Thymus (tissue), 14 donors: ENCODE measurements around the gene GAREM1. TPM values are rescaled to one million over a fixed set of nuclear protein-coding genes. Genes with fewer than 3 reads are reported as not detected.
"Not testable (repeated sequence)": the region's sequence is repeated elsewhere in the genome, so short reads cannot be mapped to it uniquely, and the experiment has no call there.

Source experiments
- DNase-seq, 9 donors: peaks; one replicate each; pipeline ENCODE4 v3.0.0-alpha.2; 2013; ENCODE audit warnings: low spot score in 9 of 9, low read depth in 6 of 9, missing footprints in 1 of 9
- H3K27ac ChIP-seq, 2 donors: one replicate each; pipeline ENCODE4 v1.5.1; 2013; ENCODE audit warnings: control low read depth in 1 of 2, low read depth in 1 of 2, low read length in 1 of 2, mild to moderate bottlenecking in 1 of 2, moderate library complexity in 1 of 2
- H3K27me3 ChIP-seq, 2 donors: one replicate each; pipeline ENCODE4 v1.5.1; 2013; ENCODE audit warnings: low read length in 1 of 2; ENCODE audit not compliant: control insufficient read depth in 2 of 2, insufficient read depth in 1 of 2
- H3K36me3 ChIP-seq, 2 donors: one replicate each; pipeline ENCODE4 v1.5.1; 2013; ENCODE audit warnings: low read length in 1 of 2, mild to moderate bottlenecking in 1 of 2, moderate library complexity in 1 of 2; ENCODE audit not compliant: control insufficient read depth in 2 of 2, insufficient read depth in 2 of 2
- H3K4me1 ChIP-seq, 2 donors: one replicate each; pipeline ENCODE4 v1.5.1; 2013; ENCODE audit warnings: low read length in 2 of 2; ENCODE audit not compliant: control insufficient read depth in 2 of 2, insufficient read depth in 2 of 2
- H3K4me3 ChIP-seq, 2 donors: one replicate each; pipeline ENCODE4 v1.5.1; 2013; ENCODE audit warnings: low read length in 2 of 2, control low read depth in 1 of 2, mild to moderate bottlenecking in 1 of 2
- H3K9me3 ChIP-seq, 2 donors: one replicate each; pipeline ENCODE4 v1.5.1; 2013; ENCODE audit warnings: low read length in 1 of 2, mild to moderate bottlenecking in 1 of 2; ENCODE audit not compliant: control insufficient read depth in 2 of 2, insufficient read depth in 1 of 2
- WGBS: extraction: QIAGEN DNeasy Blood & Tissue Kit; methylation state at CpG from one replicate; pipeline ENCODE4 v1.1.7; 2013; 5-methylcytosine and 5-hydroxymethylcytosine counted together
- long read RNA-seq, 10 donors: transcript quantifications; one replicate each; lab custom pipeline, GENCODE V29; 2026
- polyA plus RNA-seq: library from polyadenylated mRNA; stranded (reverse); fragments of 200-250 nt; gene quantifications from one replicate; pipeline ENCODE4 v1.2.3, GENCODE V29; 2013
- total RNA-seq: library from RNA; stranded (reverse); fragments of 120-200 nt; gene quantifications from one replicate; pipeline ENCODE4 v1.2.4, GENCODE V29; 2013
- donor health status: healthy.

Gene GAREM1
- 0.57 TPM for total RNA-seq
- polyA plus RNA-seq: 1.5 TPM
- long read RNA-seq, donor 1: 0 reads
- long read RNA-seq, donor 2, partial matches to known transcripts: 198 of 220 reads
- long read RNA-seq, donor 2, other reads (novel, unspliced or antisense): 22 of 220 reads
- long read RNA-seq, donor 3, partial matches to known transcripts: 148 of 148 reads
- long read RNA-seq, donor 3, other reads (novel, unspliced or antisense): 0 of 148 reads
- long read RNA-seq, donor 4, partial matches to known transcripts: 97 of 107 reads
- long read RNA-seq, donor 4, other reads (novel, unspliced or antisense): 10 of 107 reads
- long read RNA-seq, donor 5: 0 reads
- long read RNA-seq, donor 6, partial matches to known transcripts: 73 of 90 reads
- long read RNA-seq, donor 6, other reads (novel, unspliced or antisense): 17 of 90 reads
- long read RNA-seq, donor 7, partial matches to known transcripts: 18 of 30 reads
- long read RNA-seq, donor 7, other reads (novel, unspliced or antisense): 12 of 30 reads
- long read RNA-seq, donor 8, partial matches to known transcripts: 21 of 21 reads
- long read RNA-seq, donor 8, other reads (novel, unspliced or antisense): 0 of 21 reads
- long read RNA-seq, donor 9: 0 reads
- long read RNA-seq, donor 10: 0 reads

DNA sequence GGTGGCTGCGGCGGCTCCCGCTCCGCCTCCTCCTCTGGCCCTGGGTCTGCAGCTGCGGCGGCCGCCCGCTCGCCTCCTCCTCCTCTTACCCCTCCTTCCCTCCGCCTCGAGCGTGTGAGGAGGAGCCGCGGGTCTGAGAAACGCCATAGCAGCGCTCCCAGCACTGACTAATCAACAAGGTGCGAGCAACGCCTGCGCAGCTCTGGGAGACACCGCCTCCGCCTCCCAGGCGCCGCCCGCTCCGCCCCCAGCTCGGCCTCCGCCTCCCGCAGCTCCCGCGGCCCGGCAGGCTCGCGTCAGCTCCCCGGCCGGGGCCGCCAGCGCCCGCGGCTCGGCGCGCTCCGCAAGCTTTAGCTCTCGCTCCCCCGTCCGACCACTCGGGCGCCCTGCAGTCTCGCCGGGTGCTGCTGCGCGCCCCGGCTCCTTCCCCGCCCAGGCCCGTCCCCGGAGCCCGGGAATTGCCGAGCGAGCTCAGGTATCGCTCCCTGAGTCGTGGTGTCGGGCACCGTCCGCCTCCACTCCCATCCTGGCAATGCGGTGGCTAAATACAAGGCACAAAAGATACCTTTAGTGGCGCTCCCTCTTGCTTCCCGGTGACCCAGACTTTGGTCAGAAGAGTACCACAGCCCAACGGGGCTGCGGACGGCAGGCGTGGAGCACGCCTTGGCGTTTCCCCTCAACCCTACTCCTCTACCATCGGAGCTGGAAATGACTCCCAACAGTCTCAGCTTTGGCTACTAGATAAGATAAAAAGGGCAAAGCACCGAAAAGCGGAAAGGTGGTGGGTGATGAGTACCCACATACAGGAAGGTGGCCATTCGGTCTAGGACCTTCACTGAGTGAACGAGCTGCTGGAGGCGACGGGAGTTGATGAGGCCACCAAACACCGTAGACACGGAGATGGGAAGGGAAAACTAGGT lies at the start of gene GAREM1:
Gene GAREM1 (minus strand): TSS at position 169 of the 920 bp plus-strand sequence. CDS start 454 bp downstream, outside the sequence.
- peak; percentile 37 to 86 (median 59) for DNase-seq
- Histone ChIP-seq H3K9me3 (peaks cover 0 to 5% of the 10 kb centered on the region in 2 donors), H3K4me3 (peak within 1 kb of the TSS; percentile 14 to 54), H3K4me1 (peaks cover 0 to 15% of the 10 kb centered on the region in 2 donors), H3K27ac (peak within 1 kb of the TSS in 1 of 2 donors; percentile 18), H3K27me3 (peaks cover 43 to 52% of the 10 kb centered on the region in 2 donors), H3K36me3 (no peaks in the 10 kb centered on the region)
- 1% methylated on average over 82 of the region's 82 CpGs for WGBS

DNA sequence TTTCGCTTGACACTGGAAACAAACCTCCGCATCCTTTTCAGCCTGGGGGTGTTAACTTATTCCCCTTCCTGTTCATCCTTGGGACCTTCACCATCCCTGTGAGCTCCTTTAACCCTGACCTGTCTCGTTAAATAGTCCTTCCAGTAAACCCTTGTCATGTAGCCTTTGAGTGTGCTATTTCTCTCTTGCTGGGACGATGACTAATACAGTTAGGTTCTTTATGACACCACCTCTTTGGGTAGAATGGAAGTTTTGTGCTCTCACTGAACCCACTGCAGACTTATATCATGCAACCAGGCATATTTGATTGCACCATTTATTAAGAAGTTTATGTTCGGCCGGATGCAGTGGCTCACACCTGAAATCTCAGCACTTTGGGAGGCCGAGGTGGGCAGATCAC lies 40.5 kb upstream of the GAREM1 start:
- Histone ChIP-seq H3K4me1 (no peaks in the 10 kb centered on the region), H3K9me3 (no peaks in the 10 kb centered on the region), H3K36me3 (no peaks in the 10 kb centered on the region), H3K4me3 (no peak overlapping the region), H3K27me3 (no peaks in the 10 kb centered on the region), H3K27ac (no peak overlapping the region)
- DNase-seq: no peak
- 95% methylated on average over 7 of the region's 7 CpGs for WGBS

DNA sequence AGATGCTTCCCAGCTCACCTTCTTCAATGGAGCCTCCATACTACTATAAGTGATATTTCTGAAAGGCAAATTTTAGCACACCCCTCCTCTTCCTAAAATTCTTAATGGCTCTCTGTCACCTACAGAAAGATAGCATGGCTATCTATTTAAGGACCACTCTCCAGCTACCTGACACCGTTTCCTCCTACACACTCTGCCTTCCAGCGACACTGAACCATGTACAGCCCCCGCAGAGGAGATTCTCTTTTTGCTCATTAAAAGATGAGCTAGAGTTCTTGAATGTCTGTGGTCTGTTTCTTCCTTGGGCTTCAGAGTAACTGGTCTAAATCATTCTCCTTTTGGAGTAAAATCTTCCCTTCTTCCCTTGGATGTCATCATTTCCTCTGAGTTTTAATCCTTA lies 38.4 kb upstream of the GAREM1 start:
- Histone ChIP-seq H3K4me3 (no peak overlapping the region), H3K27me3 (no peaks in the 10 kb centered on the region), H3K4me1 (no peaks in the 10 kb centered on the region), H3K9me3 (no peaks in the 10 kb centered on the region), H3K36me3 (no peaks in the 10 kb centered on the region), H3K27ac (no peak overlapping the region)
- 93% methylated on average over 3 of the region's 3 CpGs for WGBS
- no peak for DNase-seq

DNA sequence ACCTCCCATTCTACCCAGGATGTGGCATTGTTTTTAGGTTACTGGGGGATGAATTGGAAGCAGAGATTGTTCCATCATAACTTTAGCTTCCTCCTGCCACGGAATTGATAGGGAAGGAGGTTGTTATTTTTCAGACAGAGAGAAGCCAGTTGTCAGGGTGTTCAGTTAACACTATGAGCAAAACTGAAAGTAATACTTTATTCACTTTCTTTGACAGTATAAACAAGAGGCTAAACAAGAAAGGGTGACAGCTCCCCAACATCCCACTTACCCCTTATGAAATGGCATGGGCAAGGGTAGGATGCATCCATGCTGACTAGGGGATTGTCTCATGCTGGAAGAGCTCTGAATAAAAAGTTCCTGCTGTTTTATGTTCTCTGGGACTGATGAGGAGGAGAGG lies 36.4 kb upstream of the GAREM1 start:
- H3K4me1 ChIP-seq: no peaks in the 10 kb centered on the region
- DNase-seq: no peak
- no peak overlapping the region for H3K4me3 ChIP-seq
- no peaks in the 10 kb centered on the region for H3K36me3 ChIP-seq
- no peaks in the 10 kb centered on the region for H3K27me3 ChIP-seq
- 60% methylated on average over 1 of the region's 1 CpG for WGBS
- H3K27ac ChIP-seq: no peak overlapping the region
- no peaks in the 10 kb centered on the region for H3K9me3 ChIP-seq

DNA sequence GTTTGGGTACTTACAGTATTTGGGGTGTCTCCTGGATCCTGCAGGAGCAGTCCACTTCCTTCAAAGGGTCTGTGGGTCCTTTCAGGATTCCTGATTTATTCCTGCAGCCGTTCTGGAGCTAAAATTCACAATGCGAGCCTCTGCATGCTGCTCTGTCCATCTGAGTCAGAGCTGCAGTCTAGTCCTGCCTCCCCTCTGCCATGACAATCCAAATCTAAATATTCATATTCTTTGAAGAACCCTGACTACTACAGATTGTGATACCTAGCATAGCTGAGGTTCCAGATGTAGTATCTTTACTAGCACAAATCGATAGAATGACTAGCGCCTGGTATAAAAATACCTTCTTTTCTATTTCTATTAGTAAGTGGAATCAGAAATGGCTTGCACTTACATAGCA lies 31.3 kb upstream of the GAREM1 start:
- Histone ChIP-seq H3K27me3 (no peaks in the 10 kb centered on the region), H3K27ac (no peak overlapping the region), H3K9me3 (no peaks in the 10 kb centered on the region), H3K36me3 (no peaks in the 10 kb centered on the region), H3K4me3 (no peak overlapping the region), H3K4me1 (no peaks in the 10 kb centered on the region)
- WGBS: 94% methylated on average over 4 of the region's 4 CpGs
- DNase-seq: no peak

DNA sequence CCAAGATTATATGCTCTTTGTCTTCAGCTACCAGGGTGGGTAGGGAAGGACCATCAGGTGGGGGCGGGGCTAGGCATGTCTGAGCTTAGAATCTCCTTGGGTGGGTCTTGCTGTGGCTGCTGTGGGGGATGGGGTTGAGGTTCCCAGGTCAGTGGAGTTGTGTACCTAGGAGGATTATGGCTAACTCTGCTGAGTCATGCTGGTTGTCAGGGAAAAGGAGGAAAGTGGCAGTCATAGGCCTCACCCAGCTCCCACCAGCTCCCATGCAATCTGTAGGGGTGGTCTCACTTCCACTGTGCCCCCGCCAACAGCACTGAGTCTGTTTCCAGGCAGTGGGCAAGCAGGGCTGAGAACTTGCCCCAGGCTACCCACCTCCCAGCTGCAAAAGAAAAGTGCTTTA lies 30.6 kb upstream of the GAREM1 start:
- not testable (repeated sequence) for DNase-seq, H3K9me3 ChIP-seq, H3K27me3 ChIP-seq, H3K4me3 ChIP-seq, H3K4me1 ChIP-seq, H3K36me3 ChIP-seq, H3K27ac ChIP-seq
- 87% methylated on average over 2 of the region's 2 CpGs for WGBS

DNA sequence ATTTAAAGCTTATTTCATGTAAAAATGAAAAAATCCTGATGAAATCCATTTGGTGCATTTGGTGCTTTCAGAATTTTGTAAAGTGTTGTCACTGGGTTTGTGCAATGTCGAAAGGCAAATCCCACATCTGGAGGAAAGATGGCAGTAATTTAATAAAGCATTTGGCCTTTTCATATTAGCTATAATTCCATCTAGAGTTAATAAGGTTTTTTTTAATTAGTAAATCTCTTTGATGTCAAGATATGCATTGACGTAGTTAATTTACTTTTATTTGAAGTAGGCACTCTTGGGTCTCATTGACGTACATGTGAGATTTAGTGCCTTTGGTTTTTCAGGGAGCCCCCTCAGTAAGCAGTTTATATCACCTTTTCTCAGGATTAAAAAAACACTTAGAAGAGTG lies 12.3 kb upstream of the GAREM1 start:
- no peaks in the 10 kb centered on the region for H3K27me3 ChIP-seq
- 97% methylated on average over 3 of the region's 3 CpGs for WGBS
- no peak overlapping the region for H3K27ac ChIP-seq
- no peak overlapping the region for H3K4me3 ChIP-seq
- H3K9me3 ChIP-seq: no peaks in the 10 kb centered on the region
- DNase-seq: no peak
- no peaks in the 10 kb centered on the region for H3K4me1 ChIP-seq
- H3K36me3 ChIP-seq: no peaks in the 10 kb centered on the region

DNA sequence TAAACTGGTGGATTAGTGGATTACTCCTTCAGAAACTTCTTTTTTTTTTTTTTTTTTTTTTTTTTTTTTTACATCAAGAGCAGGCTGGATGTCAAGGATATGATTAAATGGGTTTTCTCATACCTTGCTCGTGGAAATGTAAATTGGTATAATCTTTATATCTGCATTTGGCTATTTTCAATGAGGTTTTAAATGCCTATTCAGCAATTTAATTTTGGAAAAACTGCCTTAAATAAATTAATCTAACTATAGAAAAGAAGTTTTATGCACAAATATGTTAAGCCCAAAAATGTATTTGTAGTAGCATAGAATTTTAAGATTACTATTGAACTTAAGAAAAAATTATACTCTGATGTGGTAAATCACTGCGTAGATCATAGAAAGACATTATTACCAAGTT lies 11.4 kb upstream of the GAREM1 start:
- no peak overlapping the region for H3K4me3 ChIP-seq
- whole genome bisulfite sequencing: 89% methylated on average over 2 of the region's 2 CpGs
- H3K27ac ChIP-seq: no peak overlapping the region
- no peak for DNase-seq
- H3K4me1 ChIP-seq: no peaks in the 10 kb centered on the region
- H3K27me3 ChIP-seq: no peaks in the 10 kb centered on the region
- no peaks in the 10 kb centered on the region for H3K9me3 ChIP-seq
- H3K36me3 ChIP-seq: no peaks in the 10 kb centered on the region

DNA sequence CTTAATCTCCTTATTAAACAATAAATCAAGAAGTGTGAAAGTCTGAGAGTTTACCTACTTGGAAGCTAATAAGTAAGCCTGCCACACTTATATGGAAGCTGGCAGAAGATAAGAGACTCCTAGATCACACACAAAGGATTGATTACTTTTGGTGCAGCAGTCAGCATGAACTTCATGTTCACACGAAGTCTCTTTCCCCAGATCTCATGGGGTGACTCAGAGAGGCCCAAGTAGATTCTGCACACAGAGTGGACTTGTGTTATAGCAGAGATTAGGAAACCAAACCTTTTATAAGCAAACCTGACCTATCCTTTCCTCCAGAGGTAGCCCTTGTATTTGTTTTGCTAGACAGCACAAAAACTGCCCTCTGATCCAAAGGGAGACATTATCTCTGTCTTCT lies 9.9 kb upstream of the GAREM1 start:
- Histone ChIP-seq H3K4me1 (no peaks in the 10 kb centered on the region), H3K27ac (no peak overlapping the region), H3K27me3 (peaks cover 0 to 2% of the 10 kb centered on the region in 2 donors), H3K36me3 (no peaks in the 10 kb centered on the region), H3K9me3 (no peaks in the 10 kb centered on the region), H3K4me3 (no peak overlapping the region)
- DNase-seq: no peak
- WGBS: 81% methylated on average over 1 of the region's 1 CpG
